ENCODE data around the gene NPTX2. TPM values are rescaled to one million over a fixed set of nuclear protein-coding genes. Genes with fewer than 3 reads are reported as not detected.
A peak's percentile ranks its signal among the peaks of the same experiment; 100 is the strongest.

The NPTX2 gene
- total and polyA plus RNA-seq, 10 of the 15 experiments (the other 5 are each of a cell fraction or from before 2014, with no cell fraction given) = 0.04 TPM; not detected in 9

- TF ChIP-seq, protein P1, sequence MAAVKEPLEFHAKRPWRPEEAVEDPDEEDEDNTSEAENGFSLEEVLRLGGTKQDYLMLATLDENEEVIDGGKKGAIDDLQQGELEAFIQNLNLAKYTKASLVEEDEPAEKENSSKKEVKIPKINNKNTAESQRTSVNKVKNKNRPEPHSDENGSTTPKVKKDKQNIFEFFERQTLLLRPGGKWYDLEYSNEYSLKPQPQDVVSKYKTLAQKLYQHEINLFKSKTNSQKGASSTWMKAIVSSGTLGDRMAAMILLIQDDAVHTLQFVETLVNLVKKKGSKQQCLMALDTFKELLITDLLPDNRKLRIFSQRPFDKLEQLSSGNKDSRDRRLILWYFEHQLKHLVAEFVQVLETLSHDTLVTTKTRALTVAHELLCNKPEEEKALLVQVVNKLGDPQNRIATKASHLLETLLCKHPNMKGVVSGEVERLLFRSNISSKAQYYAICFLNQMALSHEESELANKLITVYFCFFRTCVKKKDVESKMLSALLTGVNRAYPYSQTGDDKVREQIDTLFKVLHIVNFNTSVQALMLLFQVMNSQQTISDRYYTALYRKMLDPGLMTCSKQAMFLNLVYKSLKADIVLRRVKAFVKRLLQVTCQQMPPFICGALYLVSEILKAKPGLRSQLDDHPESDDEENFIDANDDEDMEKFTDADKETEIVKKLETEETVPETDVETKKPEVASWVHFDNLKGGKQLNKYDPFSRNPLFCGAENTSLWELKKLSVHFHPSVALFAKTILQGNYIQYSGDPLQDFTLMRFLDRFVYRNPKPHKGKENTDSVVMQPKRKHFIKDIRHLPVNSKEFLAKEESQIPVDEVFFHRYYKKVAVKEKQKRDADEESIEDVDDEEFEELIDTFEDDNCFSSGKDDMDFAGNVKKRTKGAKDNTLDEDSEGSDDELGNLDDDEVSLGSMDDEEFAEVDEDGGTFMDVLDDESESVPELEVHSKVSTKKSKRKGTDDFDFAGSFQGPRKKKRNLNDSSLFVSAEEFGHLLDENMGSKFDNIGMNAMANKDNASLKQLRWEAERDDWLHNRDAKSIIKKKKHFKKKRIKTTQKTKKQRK (IDR thresholded peaks at IDR 0.05; ENCODE audit: low read depth, low read length) = no peak
- TF ChIP-seq TBL1XR1 (IDR thresholded peaks at IDR 0.05; ENCODE audit: low read depth, low read length) = peak; percentile 53; the same call in 1 of the 2 replicates
- TF ChIP-seq ATF7 (IDR thresholded peaks at IDR 0.05; ENCODE audit: low read depth) = no peak
- no peak for TF ChIP-seq ZBTB40 (IDR thresholded peaks at IDR 0.05; ENCODE audit: borderline replicate concordance)
- no peak for TF ChIP-seq TAF1 (IDR thresholded peaks at IDR 0.05; ENCODE audit: borderline replicate concordance, low read depth, low read length)
- TF ChIP-seq ZNF687 (IDR thresholded peaks at IDR 0.05) = no peak
- no peak for TF ChIP-seq SUZ12 (IDR thresholded peaks at IDR 0.05; ENCODE audit: unreplicated experiment)
- no peak for TF ChIP-seq NFYA (IDR thresholded peaks at IDR 0.05; ENCODE audit: borderline replicate concordance, low read depth, low read length)
- no peak for TF ChIP-seq SUPT20H (IDR thresholded peaks at IDR 0.05; ENCODE audit: borderline replicate concordance, control insufficient read depth, low read depth, low read length)
- TF ChIP-seq TCF12 (IDR thresholded peaks at IDR 0.05; ENCODE audit: low read depth, low read length) = peak; percentile 91
- peak; percentile 39; the same call in 1 of the 2 replicates for TF ChIP-seq NFIC (IDR thresholded peaks at IDR 0.05; ENCODE audit: low read depth, low read length)
- no peak for TF ChIP-seq JUND (IDR thresholded peaks at IDR 0.05; ENCODE audit: low read depth, low read length)
- TF ChIP-seq SMAD5 (IDR thresholded peaks at IDR 0.05; ENCODE audit: low read depth) = no peak
- TF ChIP-seq FOS (IDR thresholded peaks at IDR 0.05; ENCODE audit: borderline replicate concordance, extremely low read depth, insufficient read length) = no peak
- TF ChIP-seq ZZZ3 (IDR thresholded peaks at IDR 0.05; ENCODE audit: control insufficient read depth, insufficient read length, low read depth) = no peak
- no peak for TF ChIP-seq RFX5 (IDR thresholded peaks at IDR 0.05; ENCODE audit: low read depth, low read length)
Observed at GRCh38 chr7:98641646-98642500, 24.8 kb downstream of the NPTX2 start (continued).
